Hippocampal formation (tissue), 2 donors: ENCODE results near the gene HAGH.

Source experiments
- DNase-seq, 2 donors: peaks; one replicate each; lab custom pipeline; 2025; lab: John Stamatoyannopoulos, UW

The HAGH gene

GRCh38 chr16:1762196-1762878 lies 64.3 kb downstream of the HAGH start:
- no peak for DNase-seq

DNA sequence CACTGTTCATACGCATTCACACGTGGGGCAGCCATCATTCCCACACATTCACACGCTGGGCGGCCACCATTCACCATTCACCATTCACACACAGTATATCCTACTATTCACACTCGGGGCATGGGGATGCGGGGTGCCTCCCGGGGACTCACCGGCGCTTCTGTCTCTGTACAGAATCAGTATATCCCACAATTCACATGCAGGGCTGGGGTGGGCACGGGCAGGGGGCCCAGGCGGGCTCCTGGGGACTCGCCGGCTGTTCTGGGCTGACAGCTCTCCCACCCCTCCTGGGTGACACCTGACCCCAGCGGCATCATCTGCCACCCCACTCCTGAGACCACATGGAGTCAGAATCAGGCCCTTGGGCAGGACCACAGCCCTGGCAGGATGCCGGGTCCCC lies 64.9 kb downstream of the HAGH start:
- DNase-seq, result no peak

DNA sequence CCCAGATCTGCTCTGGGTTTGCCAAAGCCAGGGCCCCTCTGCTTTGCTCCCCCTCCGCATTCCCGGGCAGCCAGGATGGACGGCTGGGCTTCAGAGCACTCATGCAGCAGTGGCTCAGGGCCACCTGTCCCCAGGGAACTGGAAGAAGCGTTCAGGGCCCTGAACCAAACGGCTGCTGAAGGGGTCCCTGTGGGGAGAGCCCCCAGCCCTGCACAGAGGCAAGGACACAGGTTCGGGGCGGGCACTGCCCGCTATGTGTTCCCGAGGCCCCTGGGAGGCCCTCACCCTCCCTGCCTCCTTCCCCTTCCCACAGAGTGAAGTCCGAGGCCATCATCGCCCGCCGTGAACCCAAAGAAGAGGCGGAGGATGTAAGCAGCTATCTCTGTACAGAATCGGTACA lies 65.7 kb downstream of the HAGH start:
- no peak for DNase-seq

DNA sequence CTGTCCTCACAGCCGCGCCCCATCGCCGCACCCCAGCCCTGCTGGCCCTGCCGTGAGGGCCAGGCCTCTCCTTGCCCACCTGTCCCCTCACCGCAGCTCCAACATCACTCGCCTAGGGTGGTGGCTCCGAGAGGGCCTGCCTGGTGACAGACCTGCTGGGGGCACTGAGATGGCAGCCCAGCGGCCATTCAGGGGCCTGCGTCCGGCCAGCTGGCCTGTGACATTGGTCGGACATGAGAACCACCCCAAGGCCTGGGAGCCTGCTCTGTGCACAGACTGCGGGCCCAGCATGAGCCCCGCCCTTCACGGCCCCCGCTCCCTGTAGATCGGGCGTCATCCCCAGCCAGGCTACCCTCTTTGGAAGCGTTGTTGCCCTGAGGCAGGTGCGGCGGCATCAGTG lies 67.1 kb downstream of the HAGH start:
- no peak for DNase-seq

GRCh38 chr16:1758923-1759322 lies 67.7 kb downstream of the HAGH start:
- DNase-seq, result no peak

GRCh38 chr16:1757714-1758461 lies 68.7 kb downstream of the HAGH start:
- no peak for DNase-seq
